Stomach (tissue), 4 donors: Measurements from ENCODE around the gene SHISA2.

Experiments
- EP300 ChIP-seq: sonication (generic); formaldehyde crosslinking; IDR thresholded peaks from one replicate; pipeline ENCODE4 v1.6.1; 2017; ENCODE audit warnings: antibody characterized with exemption
- POLR2A ChIP-seq, 4 donors: fragments of 450-650 bp; IDR thresholded peaks; one replicate each; pipeline ENCODE4 v1.6.1; 2016; ENCODE audit warnings: antibody characterized with exemption in 4 of 4, control low read depth in 2 of 4, mild to moderate bottlenecking in 1 of 4, moderate library complexity in 1 of 4
- POLR2AphosphoS5 ChIP-seq, 3 donors: sonication (generic); formaldehyde crosslinking; IDR thresholded peaks; one replicate each; pipeline ENCODE4 v1.6.1; 2016; ENCODE audit warnings: antibody characterized with exemption in 3 of 3
- TF ChIP-seq, protein P1 (sequence below), 7 experiments: fragments of 450-650 bp in 4 of 7; fragments of 200-600 bp in 3 of 7; sonication (generic) in 3 of 7; IDR thresholded peaks; one replicate each; pipeline ENCODE4 v1.5.1; 2016 to 2019; ENCODE audit warnings: antibody characterized with exemption in 7 of 7, control low read depth in 2 of 7, mild to moderate bottlenecking in 1 of 7

DNA sequence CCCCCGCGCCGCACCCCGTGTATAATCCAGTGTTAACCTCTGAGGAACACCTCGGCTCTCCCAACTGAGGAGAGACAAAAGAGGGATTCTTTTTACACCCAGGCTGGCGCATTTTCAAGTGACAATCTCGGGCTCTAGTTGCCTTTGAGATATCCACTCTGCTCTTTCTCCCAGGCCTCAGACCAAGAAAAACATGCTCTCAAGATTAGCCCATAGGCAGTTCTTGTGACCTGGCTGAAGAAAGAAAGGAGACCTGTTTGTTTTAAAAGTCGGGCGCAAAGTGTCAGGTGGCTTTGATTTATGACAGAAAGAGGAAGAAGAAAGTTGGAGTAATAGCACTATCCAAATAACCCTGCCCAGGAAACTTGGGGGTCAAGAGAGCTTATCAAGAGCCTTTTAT is 27.3 kb downstream of the SHISA2 start:
- TF ChIP-seq POLR2AphosphoS5 (IDR thresholded peaks at IDR 0.05) (peak in 1 of 3 donors; percentile 18), POLR2A (IDR thresholded peaks at IDR 0.05) (no peak), EP300 (no peak)
- TF ChIP-seq, protein P1, sequence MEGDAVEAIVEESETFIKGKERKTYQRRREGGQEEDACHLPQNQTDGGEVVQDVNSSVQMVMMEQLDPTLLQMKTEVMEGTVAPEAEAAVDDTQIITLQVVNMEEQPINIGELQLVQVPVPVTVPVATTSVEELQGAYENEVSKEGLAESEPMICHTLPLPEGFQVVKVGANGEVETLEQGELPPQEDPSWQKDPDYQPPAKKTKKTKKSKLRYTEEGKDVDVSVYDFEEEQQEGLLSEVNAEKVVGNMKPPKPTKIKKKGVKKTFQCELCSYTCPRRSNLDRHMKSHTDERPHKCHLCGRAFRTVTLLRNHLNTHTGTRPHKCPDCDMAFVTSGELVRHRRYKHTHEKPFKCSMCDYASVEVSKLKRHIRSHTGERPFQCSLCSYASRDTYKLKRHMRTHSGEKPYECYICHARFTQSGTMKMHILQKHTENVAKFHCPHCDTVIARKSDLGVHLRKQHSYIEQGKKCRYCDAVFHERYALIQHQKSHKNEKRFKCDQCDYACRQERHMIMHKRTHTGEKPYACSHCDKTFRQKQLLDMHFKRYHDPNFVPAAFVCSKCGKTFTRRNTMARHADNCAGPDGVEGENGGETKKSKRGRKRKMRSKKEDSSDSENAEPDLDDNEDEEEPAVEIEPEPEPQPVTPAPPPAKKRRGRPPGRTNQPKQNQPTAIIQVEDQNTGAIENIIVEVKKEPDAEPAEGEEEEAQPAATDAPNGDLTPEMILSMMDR (IDR thresholded peaks at IDR 0.05): no peak
